MM.1S (cell line): ENCODE measurements around the gene INTS13.
A peak's percentile ranks its signal among the peaks of the same experiment; 100 is the strongest.

Experiments used
- DNase-seq: peaks from one replicate; pipeline ENCODE4 v3.0.0-alpha.2; 2015
- H2AFZ ChIP-seq: fragments of 300-600 bp; sonication (generic); 2 replicates; pipeline ENCODE4 v1.6.0; 2016; ENCODE audit warnings: antibody characterized with exemption, low read length
- H3F3A ChIP-seq: fragments of 300-600 bp; sonication (generic); 2 replicates; pipeline ENCODE4 v1.6.1; 2016; ENCODE audit warnings: mild to moderate bottlenecking, antibody characterized with exemption, low read length, moderate library complexity, mixed read lengths; ENCODE audit not compliant: insufficient read depth
- H3K27ac ChIP-seq: fragments of 300-600 bp; sonication (generic); 2 replicates; pipeline ENCODE4 v1.5.1; 2016; ENCODE audit warnings: mild to moderate bottlenecking, low read length
- H3K27me3 ChIP-seq: fragments of 300-600 bp; sonication (generic); replicated peaks from 2 replicates; pipeline ENCODE4 v1.6.0; 2016; ENCODE audit warnings: low read length; ENCODE audit not compliant: insufficient read depth
- H3K36me3 ChIP-seq: fragments of 300-600 bp; sonication (generic); replicated peaks from 2 replicates; pipeline ENCODE4 v1.6.1; 2016; ENCODE audit warnings: mild to moderate bottlenecking, low read length, mixed read lengths; ENCODE audit not compliant: insufficient read depth
- H3K4me1 ChIP-seq: fragments of 300-600 bp; sonication (generic); 2 replicates; pipeline ENCODE4 v1.6.1; 2016; ENCODE audit warnings: low read length, mixed read lengths
- H3K4me2 ChIP-seq: fragments of 300-600 bp; sonication (generic); 2 replicates; pipeline ENCODE4 v1.6.0; 2016; ENCODE audit warnings: low read depth, low read length
- H3K4me3 ChIP-seq: fragments of 300-600 bp; sonication (generic); 2 replicates; pipeline ENCODE4 v1.5.1; 2016; ENCODE audit warnings: low read length, mixed read lengths
- H3K79me2 ChIP-seq: fragments of 300-600 bp; sonication (generic); 2 replicates; pipeline ENCODE4 v1.6.1; 2016; ENCODE audit warnings: mixed run types, low read length, mixed read lengths
- H3K9ac ChIP-seq: fragments of 300-600 bp; sonication (generic); 2 replicates; pipeline ENCODE4 v1.6.1; 2016; ENCODE audit warnings: low read length, mixed read lengths
- H3K9me2 ChIP-seq: fragments of 300-600 bp; sonication (generic); replicated peaks from 2 replicates; pipeline ENCODE4 v1.6.1; 2016; ENCODE audit warnings: mild to moderate bottlenecking, low read length, mixed read lengths; ENCODE audit not compliant: insufficient read depth
- H3K9me3 ChIP-seq: fragments of 300-600 bp; sonication (generic); replicated peaks from 2 replicates; pipeline ENCODE4 v1.6.1; 2016; ENCODE audit warnings: mild to moderate bottlenecking, low read length, mixed read lengths; ENCODE audit not compliant: insufficient read depth
- H4K20me1 ChIP-seq: fragments of 300-600 bp; sonication (generic); 2 replicates; pipeline ENCODE4 v1.6.1; 2016; ENCODE audit warnings: mild to moderate bottlenecking, low read length, moderate library complexity, mixed read lengths; ENCODE audit not compliant: insufficient read depth
- EZH2 ChIP-seq: fragments of 300-600 bp; sonication (generic); optimal IDR thresholded peaks from 2 replicates; pipeline ENCODE3; 2017; ENCODE audit warnings: low read depth, mild to moderate bottlenecking, antibody characterized with exemption, low read length, mixed read lengths
- EZH2phosphoT487 ChIP-seq: fragments of 300-600 bp; sonication (generic); IDR thresholded peaks from 2 replicates; pipeline ENCODE4 v1.6.1; 2018; ENCODE audit warnings: antibody characterized with exemption, low read length
- TF ChIP-seq, protein P1 (sequence below): fragments of 300-600 bp; sonication (generic); IDR thresholded peaks from 2 replicates; pipeline ENCODE4 v1.5.1; 2016; ENCODE audit warnings: antibody characterized with exemption, low read length, mixed read lengths

Gene INTS13

DNA sequence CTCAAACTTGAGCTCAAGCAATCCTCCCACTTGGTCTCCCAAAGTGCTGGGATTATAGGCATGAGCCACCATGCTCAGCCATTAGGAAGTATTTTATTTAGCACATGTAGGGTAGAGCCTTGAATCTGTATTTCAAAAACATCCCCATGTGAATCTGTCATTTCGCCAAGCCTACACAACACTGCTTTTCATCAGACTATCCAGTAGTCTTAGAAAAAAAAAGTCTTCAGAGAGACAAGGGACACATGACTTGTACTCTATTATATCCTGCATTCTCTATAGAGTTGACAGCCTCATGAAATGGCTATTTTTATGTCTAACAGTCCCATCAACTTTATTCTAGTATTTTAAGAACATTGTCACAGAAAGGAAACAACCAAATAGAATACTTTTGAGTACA, 41.0 kb upstream of the INTS13 start:
- Histone ChIP-seq H3K9ac (no peak overlapping the region), H3K27me3 (no peaks in the 10 kb centered on the region), H3K27ac (no peak overlapping the region), H2AFZ (no peak overlapping the region), H3K4me2 (no peak overlapping the region), H3K79me2 (no peaks in the 10 kb centered on the region), H3K4me3 (no peak overlapping the region), H3K9me2 (no peaks in the 10 kb centered on the region), H3K9me3 (no peaks in the 10 kb centered on the region), H3K36me3 (no peaks in the 10 kb centered on the region), H3F3A (no peaks in the 10 kb centered on the region), H3K4me1 (peaks cover 3% of the 10 kb centered on the region; the same call in 1 of the 2 replicates), H4K20me1 (no peaks in the 10 kb centered on the region)
- DNase-seq, result no peak
- TF ChIP-seq EZH2 (no peak), EZH2phosphoT487 (no peak)
- TF ChIP-seq, protein P1, sequence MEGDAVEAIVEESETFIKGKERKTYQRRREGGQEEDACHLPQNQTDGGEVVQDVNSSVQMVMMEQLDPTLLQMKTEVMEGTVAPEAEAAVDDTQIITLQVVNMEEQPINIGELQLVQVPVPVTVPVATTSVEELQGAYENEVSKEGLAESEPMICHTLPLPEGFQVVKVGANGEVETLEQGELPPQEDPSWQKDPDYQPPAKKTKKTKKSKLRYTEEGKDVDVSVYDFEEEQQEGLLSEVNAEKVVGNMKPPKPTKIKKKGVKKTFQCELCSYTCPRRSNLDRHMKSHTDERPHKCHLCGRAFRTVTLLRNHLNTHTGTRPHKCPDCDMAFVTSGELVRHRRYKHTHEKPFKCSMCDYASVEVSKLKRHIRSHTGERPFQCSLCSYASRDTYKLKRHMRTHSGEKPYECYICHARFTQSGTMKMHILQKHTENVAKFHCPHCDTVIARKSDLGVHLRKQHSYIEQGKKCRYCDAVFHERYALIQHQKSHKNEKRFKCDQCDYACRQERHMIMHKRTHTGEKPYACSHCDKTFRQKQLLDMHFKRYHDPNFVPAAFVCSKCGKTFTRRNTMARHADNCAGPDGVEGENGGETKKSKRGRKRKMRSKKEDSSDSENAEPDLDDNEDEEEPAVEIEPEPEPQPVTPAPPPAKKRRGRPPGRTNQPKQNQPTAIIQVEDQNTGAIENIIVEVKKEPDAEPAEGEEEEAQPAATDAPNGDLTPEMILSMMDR, result no peak

DNA sequence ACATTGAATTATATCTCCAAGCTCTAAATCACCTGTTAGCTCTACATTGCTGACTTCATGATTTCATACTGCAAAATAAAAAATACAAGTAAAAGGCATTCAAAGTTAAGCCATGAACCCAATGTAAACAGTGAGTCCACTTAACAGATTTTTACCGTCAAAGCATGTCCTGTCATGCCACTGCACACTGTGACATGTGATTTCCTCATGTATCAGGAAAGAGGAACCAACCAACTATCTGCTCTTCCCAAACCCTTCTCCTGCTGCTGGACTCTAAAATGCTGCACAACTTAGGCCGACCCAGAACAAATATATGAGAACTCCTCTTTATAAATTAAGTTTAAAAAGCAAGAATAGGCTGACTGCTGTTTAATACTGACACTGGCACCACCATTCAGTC, 38.9 kb upstream of the INTS13 start:
- H3F3A ChIP-seq, result peaks cover 5% of the 10 kb centered on the region; the same call in 1 of the 2 replicates
- H3K9me3 ChIP-seq, result no peaks in the 10 kb centered on the region
- no peaks in the 10 kb centered on the region for H3K36me3 ChIP-seq
- no peak overlapping the region for H3K27ac ChIP-seq
- TF ChIP-seq, protein P1, result no peak
- TF ChIP-seq EZH2 (no peak), EZH2phosphoT487 (no peak)
- no peak overlapping the region for H3K9ac ChIP-seq
- H3K4me2 ChIP-seq, result no peak overlapping the region
- no peaks in the 10 kb centered on the region for H4K20me1 ChIP-seq
- no peaks in the 10 kb centered on the region for H3K27me3 ChIP-seq
- H3K79me2 ChIP-seq, result no peaks in the 10 kb centered on the region
- no peaks in the 10 kb centered on the region for H3K9me2 ChIP-seq
- DNase-seq, result no peak
- H3K4me3 ChIP-seq, result no peak overlapping the region
- H3K4me1 ChIP-seq, result peaks cover 5% of the 10 kb centered on the region
- H2AFZ ChIP-seq, result no peak overlapping the region

DNA sequence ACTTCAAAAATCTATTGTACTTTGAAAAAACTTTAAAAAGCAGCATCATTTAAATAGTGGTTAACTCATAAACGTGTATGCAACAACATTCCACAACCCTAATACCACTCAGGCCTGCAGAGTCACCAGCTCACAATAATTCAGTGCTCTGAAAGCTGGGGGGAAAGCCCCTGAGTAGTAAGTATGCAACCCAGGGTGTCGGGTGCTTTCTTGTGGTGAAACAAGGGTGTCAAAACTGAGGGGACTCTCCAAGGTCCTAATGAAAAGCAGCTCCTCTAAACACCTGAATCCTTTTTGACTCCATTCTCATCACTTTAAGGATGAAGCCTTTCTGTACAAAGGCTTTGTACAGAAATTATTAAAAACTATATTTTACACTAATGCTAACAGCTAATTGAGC, 34.2 kb upstream of the INTS13 start:
- Histone ChIP-seq H3K27me3 (no peaks in the 10 kb centered on the region), H3K4me1 (peaks cover 23% of the 10 kb centered on the region), H3K79me2 (no peaks in the 10 kb centered on the region), H3K4me3 (no peak overlapping the region), H3K9ac (no peak overlapping the region), H2AFZ (no peak overlapping the region), H3F3A (peaks cover 10% of the 10 kb centered on the region; the same call in 1 of the 2 replicates), H3K27ac (peak overlapping the region; percentile 36; the same call in 1 of the 2 replicates), H3K9me2 (no peaks in the 10 kb centered on the region), H3K9me3 (no peaks in the 10 kb centered on the region), H3K36me3 (0 out of 2 replicates have a peak, but pooled peaks cover 2% of the 10 kb centered on the region), H4K20me1 (no peaks in the 10 kb centered on the region), H3K4me2 (no peak overlapping the region)
- peak; percentile 82 for DNase-seq
- TF ChIP-seq EZH2 (no peak), EZH2phosphoT487 (no peak)
- TF ChIP-seq, protein P1, result no peak
